ENCODE measurements around the gene CTDSP1.

- TF ChIP-seq CTCF (IDR thresholded peaks at IDR 0.05) (no peak), POLR2A (IDR thresholded peaks at IDR 0.05) (peak in 2 of 3 donors; percentile 20 to 79)
Observed at GRCh38 chr2:218381916-218382366, 17.7 kb upstream of the CTDSP1 start, which contains the start of gene SLC11A1.

Data from body of pancreas (tissue), 4 donors.